GM12892 (cell line): Measurements from ENCODE around the gene GJB3.

Source experiments
- POLR2A ChIP-seq: IDR thresholded peaks from 2 replicates; pipeline ENCODE4 v1.6.1; 2011; ENCODE audit warnings: low read depth, low read length, control low read depth
- POLR2AphosphoS5 ChIP-seq: IDR thresholded peaks from 2 replicates; pipeline ENCODE4 v1.6.1; 2011; ENCODE audit warnings: low read depth, low read length, control low read depth
- TAF1 ChIP-seq: IDR thresholded peaks from 2 replicates; pipeline ENCODE4 v1.6.1; 2011; ENCODE audit warnings: low read depth, mild to moderate bottlenecking, control low read depth, low read length, borderline replicate concordance

DNA sequence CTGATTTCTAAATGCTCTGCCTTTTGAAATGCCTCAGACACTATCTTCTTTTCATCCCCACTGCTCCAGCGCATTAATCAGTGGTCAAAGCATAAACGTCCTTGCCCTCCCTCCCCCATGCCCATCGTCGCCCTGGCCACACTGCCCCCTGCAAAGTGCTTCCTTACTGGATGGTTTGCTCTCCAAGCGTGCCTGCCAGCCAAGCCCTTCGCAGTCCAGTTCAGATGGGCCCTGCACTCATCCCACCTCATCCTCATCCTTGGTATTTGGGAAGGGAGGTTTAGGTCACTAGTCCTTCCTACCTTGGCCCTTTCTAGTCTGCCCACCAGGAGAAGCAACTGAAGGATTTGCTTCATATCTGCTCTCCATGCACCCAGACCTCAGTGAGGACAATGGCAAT, 14.9 kb downstream of the GJB3 start:
- TF ChIP-seq POLR2AphosphoS5 (no peak), POLR2A (no peak), TAF1 (no peak)
